ENCODE results near the gene SMYD3. TPM values are rescaled to one million over a fixed set of nuclear protein-coding genes. Genes with fewer than 3 reads are reported as not detected.

Gene SMYD3
- total RNA-seq, 1 experiment from 2014 or later = 29.6 TPM

- Histone ChIP-seq H3K27ac (no peak overlapping the region), H3K4me1 (replicated peaks; ENCODE audit: insufficient read depth) (no peaks in the 10 kb centered on the region), H4K20me1 (ENCODE audit: insufficient read depth) (no peaks in the 10 kb centered on the region; the same call in 1 of the 2 replicates), H3K9me3 (ENCODE audit: insufficient read depth, low read depth) (no peaks in the 10 kb centered on the region), H3K9me2 (ENCODE audit: insufficient read depth) (no peaks in the 10 kb centered on the region), H3K27me3 (ENCODE audit: insufficient read depth, low read depth) (no peaks in the 10 kb centered on the region), H2AFZ (no peak overlapping the region), H3K79me2 (ENCODE audit: low read depth) (no peaks in the 10 kb centered on the region), H3F3A (ENCODE audit: insufficient read depth, low read depth) (no peaks in the 10 kb centered on the region), H3K36me3 (ENCODE audit: low read depth) (no peaks in the 10 kb centered on the region), H3K4me2 (no peak overlapping the region), H3K4me3 (no peak overlapping the region)
- intact Hi-C loops (cut with micrococcal nuclease; ENCODE audit: unreplicated experiment) = no loop called here
- no peak for DNase-seq
- TF ChIP-seq EZH2 (IDR thresholded peaks at IDR 0.05; ENCODE audit: low read depth) (no peak), CTCF (conservative IDR thresholded peaks at IDR 0.05) (no peak)
- ChIA-PET CTCF (no interaction called here), POLR2A (ENCODE audit: unreplicated experiment) (no interaction called here)
- no TSS peak for BruUV-seq (replicated peaks)
Measured at GRCh38 chr1:246462986-246463385, 44.1 kb downstream of the SMYD3 start.

GRCh38 chr1:246460406-246460805 is 46.7 kb downstream of the SMYD3 start:
- CTCF ChIA-PET = no interaction called here
- no peak for TF ChIP-seq CTCF (conservative IDR thresholded peaks at IDR 0.05)
- POLR2A ChIA-PET (ENCODE audit: unreplicated experiment) = no interaction called here

GRCh38 chr1:246459221-246459620 is 47.9 kb downstream of the SMYD3 start:
- intact Hi-C loops (cut with micrococcal nuclease; ENCODE audit: unreplicated experiment) = no loop called here
- no peak overlapping the region for H3K4me2 ChIP-seq
- no peaks in the 10 kb centered on the region for H3F3A ChIP-seq (ENCODE audit: insufficient read depth, low read depth)
- POLR2A ChIA-PET (ENCODE audit: unreplicated experiment) = no interaction called here
- CTCF ChIA-PET = no interaction called here
- no peak for TF ChIP-seq CTCF (conservative IDR thresholded peaks at IDR 0.05)
- TF ChIP-seq EZH2 (IDR thresholded peaks at IDR 0.05; ENCODE audit: low read depth) = no peak
- no TSS peak for BruUV-seq (replicated peaks)
- 0 out of 2 replicates have a peak, but pooled peaks cover 3% of the 10 kb centered on the region for H4K20me1 ChIP-seq (ENCODE audit: insufficient read depth)
- H3K4me3 ChIP-seq = no peak overlapping the region
- no peak for DNase-seq
- no peaks in the 10 kb centered on the region for H3K4me1 ChIP-seq (replicated peaks; ENCODE audit: insufficient read depth)
- no peaks in the 10 kb centered on the region for H3K27me3 ChIP-seq (ENCODE audit: insufficient read depth, low read depth)
- H3K9me2 ChIP-seq (ENCODE audit: insufficient read depth) = no peaks in the 10 kb centered on the region
- no peaks in the 10 kb centered on the region for H3K36me3 ChIP-seq (ENCODE audit: low read depth)
- H3K9me3 ChIP-seq (ENCODE audit: insufficient read depth, low read depth) = no peaks in the 10 kb centered on the region
- no peak overlapping the region for H3K27ac ChIP-seq
- H3K79me2 ChIP-seq (ENCODE audit: low read depth) = no peaks in the 10 kb centered on the region
- H2AFZ ChIP-seq = no peak overlapping the region

More at GRCh38 chr1:246460406-246460805, 46.7 kb downstream of the SMYD3 start:
- no peaks in the 10 kb centered on the region for H3K79me2 ChIP-seq (ENCODE audit: low read depth)
- no peaks in the 10 kb centered on the region for H3K36me3 ChIP-seq (ENCODE audit: low read depth)
- no peak for DNase-seq
- no peak overlapping the region for H3K27ac ChIP-seq
- H3K9me2 ChIP-seq (ENCODE audit: insufficient read depth) = no peaks in the 10 kb centered on the region
- H3K9me3 ChIP-seq (ENCODE audit: insufficient read depth, low read depth) = no peaks in the 10 kb centered on the region
- intact Hi-C loops (cut with micrococcal nuclease; ENCODE audit: unreplicated experiment) = no loop called here
- no peaks in the 10 kb centered on the region for H3K27me3 ChIP-seq (ENCODE audit: insufficient read depth, low read depth)
- H3K4me3 ChIP-seq = no peak overlapping the region
- BruUV-seq (replicated peaks) = no TSS peak
- no peak overlapping the region for H3K4me2 ChIP-seq
- H3F3A ChIP-seq (ENCODE audit: insufficient read depth, low read depth) = no peaks in the 10 kb centered on the region
- no peaks in the 10 kb centered on the region for H3K4me1 ChIP-seq (replicated peaks; ENCODE audit: insufficient read depth)
- no peak overlapping the region for H2AFZ ChIP-seq
- no peaks in the 10 kb centered on the region for H4K20me1 ChIP-seq (ENCODE audit: insufficient read depth)
